ENCODE measurements around the gene TIGD2.

TIGD2 gene

GRCh38 chr4:89136525-89136924, 25.2 kb downstream of the TIGD2 start:
- no peak overlapping the region for H3K4ac ChIP-seq (ENCODE audit: low read length)
- no peak overlapping the region for H3K27ac ChIP-seq (replicated peaks; ENCODE audit: low read length)
- H3K9ac ChIP-seq (ENCODE audit: low read depth, low read length, poor library complexity): no peak overlapping the region
- no peak for DNase-seq (ENCODE audit: low spot score)
- no peak overlapping the region for H4K8ac ChIP-seq (ENCODE audit: low read depth, low read length)
- WGBS, 2 donors (ENCODE audit: extremely low coverage in 2 of 2, insufficient read length in 2 of 2, insufficient replicate concordance in 1 of 2): no CpG with 5 or more reads among the region's 3 CpGs
- no peak overlapping the region for H2BK120ac ChIP-seq (ENCODE audit: low read depth, low read length)
- H2AK5ac ChIP-seq (ENCODE audit: low read depth, low read length): no peak overlapping the region
- no peaks in the 10 kb centered on the region for H3K36me3 ChIP-seq (replicated peaks in 1 of 2; ENCODE audit: control insufficient read depth in 2 of 2, insufficient read depth in 2 of 2, low read length in 2 of 2)
- H3K4me2 ChIP-seq (ENCODE audit: insufficient read depth, low read length, poor library complexity, severe bottlenecking): no peak overlapping the region
- no peak overlapping the region for H3K18ac ChIP-seq (ENCODE audit: low read length)
- H3K23ac ChIP-seq (ENCODE audit: low read depth, low read length, poor library complexity): no peak overlapping the region
- no peaks in the 10 kb centered on the region for H3K9me3 ChIP-seq (replicated peaks in 1 of 2; ENCODE audit: control insufficient read depth in 2 of 2, insufficient read depth in 1 of 2, low read depth in 1 of 2, low read length in 2 of 2)
- H3K27me3 ChIP-seq (ENCODE audit: control insufficient read depth in 3 of 3, insufficient read depth in 3 of 3, low read depth in 1 of 3, low read length in 3 of 3): no peaks in the 10 kb centered on the region
- no peak overlapping the region for H3K14ac ChIP-seq (ENCODE audit: low read length)
- no peak overlapping the region for H2AFZ ChIP-seq (ENCODE audit: low read length)
- H2BK5ac ChIP-seq (ENCODE audit: low read length): no peak overlapping the region
- no peaks in the 10 kb centered on the region for H3K79me1 ChIP-seq (ENCODE audit: low read depth, low read length)
- no peak overlapping the region for H2BK15ac ChIP-seq (ENCODE audit: low read length)
- no peaks in the 10 kb centered on the region for H3K4me1 ChIP-seq (ENCODE audit: control insufficient read depth in 2 of 2, insufficient read depth in 1 of 2, low read depth in 1 of 2, low read length in 2 of 2)
- H4K91ac ChIP-seq (ENCODE audit: low read depth, low read length, poor library complexity): no peak overlapping the region
- H3K4me3 ChIP-seq (ENCODE audit: low read length in 2 of 2): no peak overlapping the region
- no peak overlapping the region for H2BK12ac ChIP-seq (ENCODE audit: low read length)

- H3K4ac ChIP-seq (ENCODE audit: low read length): no peak overlapping the region
- H3K79me1 ChIP-seq (ENCODE audit: low read depth, low read length): no peaks in the 10 kb centered on the region
- no peak overlapping the region for H2BK5ac ChIP-seq (ENCODE audit: low read length)
- no peak overlapping the region for H2AFZ ChIP-seq (ENCODE audit: low read length)
- no peaks in the 10 kb centered on the region for H3K27me3 ChIP-seq (ENCODE audit: control insufficient read depth in 3 of 3, insufficient read depth in 3 of 3, low read depth in 1 of 3, low read length in 3 of 3)
- H4K8ac ChIP-seq (ENCODE audit: low read depth, low read length): no peak overlapping the region
- no peaks in the 10 kb centered on the region for H3K9me3 ChIP-seq (replicated peaks in 1 of 2; ENCODE audit: control insufficient read depth in 2 of 2, insufficient read depth in 1 of 2, low read depth in 1 of 2, low read length in 2 of 2)
- H2BK120ac ChIP-seq (ENCODE audit: low read depth, low read length): no peak overlapping the region
- H4K91ac ChIP-seq (ENCODE audit: low read depth, low read length, poor library complexity): no peak overlapping the region
- no peak overlapping the region for H2BK12ac ChIP-seq (ENCODE audit: low read length)
- no peak overlapping the region for H3K9ac ChIP-seq (ENCODE audit: low read depth, low read length, poor library complexity)
- WGBS, 2 donors (ENCODE audit: extremely low coverage in 2 of 2, insufficient read length in 2 of 2, insufficient replicate concordance in 1 of 2): no CpG with 5 or more reads among the region's 5 CpGs
- no peak overlapping the region for H3K18ac ChIP-seq (ENCODE audit: low read length)
- H3K36me3 ChIP-seq (replicated peaks in 1 of 2; ENCODE audit: control insufficient read depth in 2 of 2, insufficient read depth in 2 of 2, low read length in 2 of 2): no peaks in the 10 kb centered on the region
- H3K4me3 ChIP-seq (ENCODE audit: low read length in 2 of 2): no peak overlapping the region
- H2BK15ac ChIP-seq (ENCODE audit: low read length): no peak overlapping the region
- H3K4me1 ChIP-seq (ENCODE audit: control insufficient read depth in 2 of 2, insufficient read depth in 1 of 2, low read depth in 1 of 2, low read length in 2 of 2): no peaks in the 10 kb centered on the region
- H2AK5ac ChIP-seq (ENCODE audit: low read depth, low read length): no peak overlapping the region
- no peak overlapping the region for H3K23ac ChIP-seq (ENCODE audit: low read depth, low read length, poor library complexity)
- H3K14ac ChIP-seq (ENCODE audit: low read length): no peak overlapping the region
- no peak for DNase-seq (ENCODE audit: low spot score)
- no peak overlapping the region for H3K4me2 ChIP-seq (ENCODE audit: insufficient read depth, low read length, poor library complexity, severe bottlenecking)
- H3K27ac ChIP-seq (replicated peaks; ENCODE audit: low read length): no peak overlapping the region
These were observed 25.9 kb downstream of the TIGD2 start for GRCh38 chr4:89137231-89137630.

- no peak overlapping the region for H3K18ac ChIP-seq (ENCODE audit: low read length)
- H2AK5ac ChIP-seq (ENCODE audit: low read depth, low read length): no peak overlapping the region
- H3K9ac ChIP-seq (ENCODE audit: low read depth, low read length, poor library complexity): no peak overlapping the region
- H3K4me3 ChIP-seq (ENCODE audit: low read length in 2 of 2): peak overlapping the region in 1 of 2 donors; percentile 20
- no peak overlapping the region for H4K8ac ChIP-seq (ENCODE audit: low read depth, low read length)
- DNase-seq (ENCODE audit: low spot score): no peak
- no peaks in the 10 kb centered on the region for H3K36me3 ChIP-seq (replicated peaks in 1 of 2; ENCODE audit: control insufficient read depth in 2 of 2, insufficient read depth in 2 of 2, low read length in 2 of 2)
- WGBS, 2 donors (ENCODE audit: extremely low coverage in 2 of 2, insufficient read length in 2 of 2, insufficient replicate concordance in 1 of 2): no CpG with 5 or more reads among the region's 12 CpGs
- H3K23ac ChIP-seq (ENCODE audit: low read depth, low read length, poor library complexity): peak overlapping the region; percentile 29
- no peak overlapping the region for H3K4me2 ChIP-seq (ENCODE audit: insufficient read depth, low read length, poor library complexity, severe bottlenecking)
- no peaks in the 10 kb centered on the region for H3K79me1 ChIP-seq (ENCODE audit: low read depth, low read length)
- no peak overlapping the region for H2BK15ac ChIP-seq (ENCODE audit: low read length)
- H4K91ac ChIP-seq (ENCODE audit: low read depth, low read length, poor library complexity): no peak overlapping the region
- H3K27ac ChIP-seq (replicated peaks; ENCODE audit: low read length): no peak overlapping the region
- no peak overlapping the region for H2BK5ac ChIP-seq (ENCODE audit: low read length)
- H3K4me1 ChIP-seq (ENCODE audit: control insufficient read depth in 2 of 2, insufficient read depth in 1 of 2, low read depth in 1 of 2, low read length in 2 of 2): no peaks in the 10 kb centered on the region
- H3K14ac ChIP-seq (ENCODE audit: low read length): no peak overlapping the region
- no peak overlapping the region for H2AFZ ChIP-seq (ENCODE audit: low read length)
- no peaks in the 10 kb centered on the region for H3K27me3 ChIP-seq (ENCODE audit: control insufficient read depth in 3 of 3, insufficient read depth in 3 of 3, low read depth in 1 of 3, low read length in 3 of 3)
- no peak overlapping the region for H2BK120ac ChIP-seq (ENCODE audit: low read depth, low read length)
- H2BK12ac ChIP-seq (ENCODE audit: low read length): no peak overlapping the region
- no peaks in the 10 kb centered on the region for H3K9me3 ChIP-seq (replicated peaks in 1 of 2; ENCODE audit: control insufficient read depth in 2 of 2, insufficient read depth in 1 of 2, low read depth in 1 of 2, low read length in 2 of 2)
- H3K4ac ChIP-seq (ENCODE audit: low read length): no peak overlapping the region
These were observed 26.4 kb downstream of the TIGD2 start for GRCh38 chr4:89137695-89138094.

GRCh38 chr4:89140168-89140759, 28.9 kb downstream of the TIGD2 start:
- no peak overlapping the region for H2BK12ac ChIP-seq (ENCODE audit: low read length)
- H3K4me3 ChIP-seq (ENCODE audit: low read length in 2 of 2): no peak overlapping the region
- H3K27ac ChIP-seq (replicated peaks; ENCODE audit: low read length): no peak overlapping the region
- H3K79me1 ChIP-seq (ENCODE audit: low read depth, low read length): no peaks in the 10 kb centered on the region
- WGBS, 2 donors (ENCODE audit: extremely low coverage in 2 of 2, insufficient read length in 2 of 2, insufficient replicate concordance in 1 of 2): no CpG with 5 or more reads among the region's 6 CpGs
- no peaks in the 10 kb centered on the region for H3K9me3 ChIP-seq (replicated peaks in 1 of 2; ENCODE audit: control insufficient read depth in 2 of 2, insufficient read depth in 1 of 2, low read depth in 1 of 2, low read length in 2 of 2)
- no peak overlapping the region for H3K14ac ChIP-seq (ENCODE audit: low read length)
- no peak overlapping the region for H2AK5ac ChIP-seq (ENCODE audit: low read depth, low read length)
- H3K27me3 ChIP-seq (ENCODE audit: control insufficient read depth in 3 of 3, insufficient read depth in 3 of 3, low read depth in 1 of 3, low read length in 3 of 3): no peaks in the 10 kb centered on the region
- no peaks in the 10 kb centered on the region for H3K4me1 ChIP-seq (ENCODE audit: control insufficient read depth in 2 of 2, insufficient read depth in 1 of 2, low read depth in 1 of 2, low read length in 2 of 2)
- H2BK5ac ChIP-seq (ENCODE audit: low read length): no peak overlapping the region
- DNase-seq (ENCODE audit: low spot score): no peak
- no peak overlapping the region for H3K4ac ChIP-seq (ENCODE audit: low read length)
- H3K18ac ChIP-seq (ENCODE audit: low read length): no peak overlapping the region
- H4K91ac ChIP-seq (ENCODE audit: low read depth, low read length, poor library complexity): no peak overlapping the region
- no peak overlapping the region for H3K23ac ChIP-seq (ENCODE audit: low read depth, low read length, poor library complexity)
- no peak overlapping the region for H4K8ac ChIP-seq (ENCODE audit: low read depth, low read length)
- H3K9ac ChIP-seq (ENCODE audit: low read depth, low read length, poor library complexity): no peak overlapping the region
- no peaks in the 10 kb centered on the region for H3K36me3 ChIP-seq (replicated peaks in 1 of 2; ENCODE audit: control insufficient read depth in 2 of 2, insufficient read depth in 2 of 2, low read length in 2 of 2)
- no peak overlapping the region for H2BK120ac ChIP-seq (ENCODE audit: low read depth, low read length)
- no peak overlapping the region for H2AFZ ChIP-seq (ENCODE audit: low read length)
- H2BK15ac ChIP-seq (ENCODE audit: low read length): no peak overlapping the region
- no peak overlapping the region for H3K4me2 ChIP-seq (ENCODE audit: insufficient read depth, low read length, poor library complexity, severe bottlenecking)

Measured in neuronal stem cell (in vitro differentiated cells).